Heart right ventricle (tissue), 16 donors: Measurements from ENCODE around the gene EVI2A. TPM values are rescaled to one million over a fixed set of nuclear protein-coding genes. Genes with fewer than 3 reads are reported as not detected.

Experiments
- ATAC-seq, 8 donors: fragments of 200-7000 bp; cut with Tn5 transposase; one replicate each; pipeline ENCODE4 v1.9.1; 2020; ENCODE audit warnings: mild to moderate bottlenecking in 8 of 8, moderate library complexity in 8 of 8, moderate number of reproducible peaks in 1 of 8
- DNase-seq, 2 donors: peaks; one replicate each; pipeline ENCODE4 v3.0.0-alpha.2; 2020
- H3K27ac ChIP-seq, 10 donors: fragments of 200-600 bp; sonication (generic) in 2 of 10; one replicate each; pipeline versions ENCODE4 v1.5.0 to v1.8.0; 2020 to 2022; ENCODE audit warnings: mild to moderate bottlenecking in 3 of 10
- H3K27me3 ChIP-seq, 7 donors: fragments of 200-600 bp; one replicate each; pipeline ENCODE4 v1.8.0; 2021 to 2022; ENCODE audit warnings: mild to moderate bottlenecking in 2 of 7
- H3K36me3 ChIP-seq, 9 donors: fragments of 200-600 bp; sonication (generic) in 1 of 9; one replicate each; pipeline versions ENCODE4 v1.5.0 to v1.8.0; 2020 to 2022; ENCODE audit warnings: mild to moderate bottlenecking in 2 of 9
- H3K4me1 ChIP-seq, 9 donors: fragments of 200-600 bp; sonication (generic) in 1 of 9; one replicate each; pipeline versions ENCODE4 v1.5.0 to v1.8.0; 2020 to 2022; ENCODE audit warnings: mild to moderate bottlenecking in 4 of 9
- H3K4me3 ChIP-seq, 10 donors: fragments of 200-600 bp; sonication (generic) in 2 of 10; one replicate each; pipeline versions ENCODE4 v1.5.0 to v1.8.0; 2020 to 2022; ENCODE audit warnings: mild to moderate bottlenecking in 7 of 10, moderate library complexity in 2 of 10
- H3K9me3 ChIP-seq, 11 donors: fragments of 200-600 bp in 10 of 11; sonication (generic) in 2 of 11; one replicate each; pipeline versions ENCODE4 v1.5.0 to v1.8.0; 2013 to 2022; ENCODE audit warnings: mild to moderate bottlenecking in 2 of 11, control low read depth in 1 of 11, moderate library complexity in 1 of 11
- CTCF ChIP-seq, 9 donors: fragments of 200-600 bp; sonication (generic) in 2 of 9; IDR thresholded peaks; one replicate each; pipeline versions ENCODE4 v1.5.0 to v1.8.0; 2021 to 2022; ENCODE audit warnings: antibody characterized with exemption in 9 of 9, mild to moderate bottlenecking in 5 of 9, moderate library complexity in 1 of 9
- WGBS, 2 donors: extraction: QIAGEN DNeasy Blood & Tissue Kit; methylation state at CpG; one replicate each; pipeline ENCODE4 v1.1.7; 2013; ENCODE audit warnings: inconsistent platforms in 1 of 2; 5-methylcytosine and 5-hydroxymethylcytosine counted together
- intact Hi-C, 10 donors: fragments of 100-400 bp; cut with DNase I; formaldehyde crosslinking; loops; one replicate each; pipeline versions ENCODE4 v1.11.1 to v1.14.2; 2022
- polyA plus RNA-seq, 2 donors: library from polyadenylated mRNA; stranded (reverse); fragments of 200-250 nt; gene quantifications; one replicate each; pipeline ENCODE4 v1.2.3, GENCODE V29; 2013
- total RNA-seq, 10 donors: library from RNA; stranded (reverse); fragmentation: NEBNext Ultra II Directional in 3 of 10; extraction: Animal tissue kit (Norgen Biotek cat#: 25700) in 3 of 10; gene quantifications; one replicate each; pipeline versions ENCODE4 v1.2.1 to v1.2.4, GENCODE V29; 2021 to 2023
- donor health status: Arrhythmogenic right ventricular cardiomyopathy.
- donor health status: ischemic (EF 13 %, LVEDD 7.1; RV severe dilation, severe dysfunction).
- donor health status: healthy with polysubstance abuse.
- donor health status: DM: no; HTN: yes; CAD: no.
- donor health status: DM: no; HTN: no; CAD: no.
- donor health status: ischemic (EF 25% LVEDD 6.9; RV normal size, moderate dysfunction).
- donor health status: ischemic (EF 25% LVEDD 5.7; RV mildly dilated, moderate dysfunction).
- donor health status: healthy.
- donor health status: DM: yes; HTN: yes; CAD: no.
- donor health status: Ischemic cardiomyopathy.
- donor health status: ischemic (EF 35%, LVEDD 5.7; RV mildly dilated, moderate dysfunction).
- donor health status: nonischemic (EF 11% LVEDD 7.7; RV severe dilation, severe dysfunction).
- donor health status: DM: yes; HTN: yes; CAD: no.
- donor health status: PGD.
- donor health status: ischemic (EF 29% LVEDD 5.4; RV normal size, mild dysfunction).
- donor health status: nonischemic (EF 23%, LVEDD 6.1; RV moderate dilation, normal function).

Gene EVI2A
- total and polyA plus RNA-seq, 12 donors = 0.50 to 9.0 (median 1.6) TPM

GRCh38 chr17:31269578-31269983, 51.8 kb downstream of the EVI2A start:
- WGBS, 2 donors = 24 to 36% methylated on average over 1 of the region's 1 CpG
- peak overlapping the region in 5 of 10 donors; percentile 32 to 65 (median 47) for H3K27ac ChIP-seq
- ATAC-seq (peak; percentile 68 to 91 (median 72)), DNase-seq (peak in 1 of 2 donors; percentile 9)
- H3K4me3 ChIP-seq = no peak overlapping the region
- H3K27me3 ChIP-seq = no peaks in the 10 kb centered on the region
- peaks cover 0 to 79% (median 10%) of the 10 kb centered on the region in 9 donors for H3K36me3 ChIP-seq
- no peaks in the 10 kb centered on the region for H3K9me3 ChIP-seq
- H3K4me1 ChIP-seq = peaks cover 9 to 48% (median 36%) of the 10 kb centered on the region in 9 donors
- TF ChIP-seq CTCF (IDR thresholded peaks at IDR 0.05) = no peak
- intact Hi-C loops = no loop called here

GRCh38 chr17:31269036-31269577, 52.3 kb downstream of the EVI2A start:
- Histone ChIP-seq H3K4me3 (no peak overlapping the region), H3K9me3 (no peaks in the 10 kb centered on the region), H3K27me3 (no peaks in the 10 kb centered on the region), H3K4me1 (peaks cover 8 to 44% (median 34%) of the 10 kb centered on the region in 9 donors), H3K27ac (peak overlapping the region in 5 of 10 donors; percentile 3 to 65 (median 47)), H3K36me3 (peaks cover 0 to 83% (median 10%) of the 10 kb centered on the region in 9 donors)
- 99 to 100% methylated on average over 2 of the region's 2 CpGs for WGBS, 2 donors
- intact Hi-C loops = no loop called here
- no peak for TF ChIP-seq CTCF (IDR thresholded peaks at IDR 0.05)
- DNase-seq = no peak
- no peak for ATAC-seq

Other genes starting within 250 kb of the EVI2A start
- gene NF1, start 226.6 kb downstream of the EVI2A start, total RNA-seq = 10 to 100 TPM; 41.9 to 71.0 (median 58.9) TPM
- gene NF1, start 226.6 kb downstream of the EVI2A start, polyA plus RNA-seq = 1 to 10 TPM; 4.2 to 7.6 TPM
- under 1 TPM in 3 of 10 donors, not detected in 7; 0.36 to 0.77 (median 0.75) TPM for gene OMG, start 24.4 kb downstream of the EVI2A start, total RNA-seq
- under 1 TPM; 0.07 to 0.22 TPM for gene OMG, start 24.4 kb downstream of the EVI2A start, polyA plus RNA-seq
- 10 to 100 TPM in 1 of 10 donors, 1 to 10 TPM in 8, under 1 TPM in 1; 0.77 to 14.2 (median 1.5) TPM for gene EVI2B, start 7.6 kb downstream of the EVI2A start, total RNA-seq
- 1 to 10 TPM; 1.8 to 2.2 TPM for gene EVI2B, start 7.6 kb downstream of the EVI2A start, polyA plus RNA-seq
- 10 to 100 TPM in 5 of 10 donors, 1 to 10 TPM in 5; 4.8 to 13.9 (median 9.7) TPM for gene RAB11FIP4, start 70.1 kb upstream of the EVI2A start, total RNA-seq
- 1 to 10 TPM; 1.6 to 1.7 TPM for gene RAB11FIP4, start 70.1 kb upstream of the EVI2A start, polyA plus RNA-seq